ENCODE results near the gene GFAP.

Gene GFAP

GRCh38 chr17:44930667-44931066 lies 15.4 kb upstream of the GFAP start:
- ATAC-seq: no peak
- TF ChIP-seq PPARA (CRISPR knock-in tag; IDR thresholded peaks at IDR 0.05; ENCODE audit: borderline replicate concordance): no peak
- TF ChIP-seq, protein P1, sequence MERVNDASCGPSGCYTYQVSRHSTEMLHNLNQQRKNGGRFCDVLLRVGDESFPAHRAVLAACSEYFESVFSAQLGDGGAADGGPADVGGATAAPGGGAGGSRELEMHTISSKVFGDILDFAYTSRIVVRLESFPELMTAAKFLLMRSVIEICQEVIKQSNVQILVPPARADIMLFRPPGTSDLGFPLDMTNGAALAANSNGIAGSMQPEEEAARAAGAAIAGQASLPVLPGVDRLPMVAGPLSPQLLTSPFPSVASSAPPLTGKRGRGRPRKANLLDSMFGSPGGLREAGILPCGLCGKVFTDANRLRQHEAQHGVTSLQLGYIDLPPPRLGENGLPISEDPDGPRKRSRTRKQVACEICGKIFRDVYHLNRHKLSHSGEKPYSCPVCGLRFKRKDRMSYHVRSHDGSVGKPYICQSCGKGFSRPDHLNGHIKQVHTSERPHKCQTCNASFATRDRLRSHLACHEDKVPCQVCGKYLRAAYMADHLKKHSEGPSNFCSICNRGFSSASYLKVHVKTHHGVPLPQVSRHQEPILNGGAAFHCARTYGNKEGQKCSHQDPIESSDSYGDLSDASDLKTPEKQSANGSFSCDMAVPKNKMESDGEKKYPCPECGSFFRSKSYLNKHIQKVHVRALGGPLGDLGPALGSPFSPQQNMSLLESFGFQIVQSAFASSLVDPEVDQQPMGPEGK (CRISPR knock-in tag; IDR thresholded peaks at IDR 0.05; ENCODE audit: borderline replicate concordance): no peak
- TF ChIP-seq, protein P2, sequence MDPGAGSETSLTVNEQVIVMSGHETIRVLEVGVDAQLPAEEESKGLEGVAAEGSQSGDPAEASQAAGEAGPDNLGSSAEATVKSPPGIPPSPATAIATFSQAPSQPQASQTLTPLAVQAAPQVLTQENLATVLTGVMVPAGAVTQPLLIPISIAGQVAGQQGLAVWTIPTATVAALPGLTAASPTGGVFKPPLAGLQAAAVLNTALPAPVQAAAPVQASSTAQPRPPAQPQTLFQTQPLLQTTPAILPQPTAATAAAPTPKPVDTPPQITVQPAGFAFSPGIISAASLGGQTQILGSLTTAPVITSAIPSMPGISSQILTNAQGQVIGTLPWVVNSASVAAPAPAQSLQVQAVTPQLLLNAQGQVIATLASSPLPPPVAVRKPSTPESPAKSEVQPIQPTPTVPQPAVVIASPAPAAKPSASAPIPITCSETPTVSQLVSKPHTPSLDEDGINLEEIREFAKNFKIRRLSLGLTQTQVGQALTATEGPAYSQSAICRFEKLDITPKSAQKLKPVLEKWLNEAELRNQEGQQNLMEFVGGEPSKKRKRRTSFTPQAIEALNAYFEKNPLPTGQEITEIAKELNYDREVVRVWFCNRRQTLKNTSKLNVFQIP (CRISPR knock-in tag; IDR thresholded peaks at IDR 0.05; ENCODE audit: borderline replicate concordance, low read depth): no peak
- no peak for TF ChIP-seq TOX (CRISPR knock-in tag; IDR thresholded peaks at IDR 0.05; ENCODE audit: borderline replicate concordance)
- no peak for TF ChIP-seq TSHZ2 (CRISPR knock-in tag; IDR thresholded peaks at IDR 0.05)
- TF ChIP-seq TCF4 (CRISPR knock-in tag; IDR thresholded peaks at IDR 0.05; ENCODE audit: borderline replicate concordance): no peak
- no peak for TF ChIP-seq SNAI2 (CRISPR knock-in tag; IDR thresholded peaks at IDR 0.05)
- TF ChIP-seq ESRRG (CRISPR knock-in tag; IDR thresholded peaks at IDR 0.05): no peak
- TF ChIP-seq ISL1 (CRISPR knock-in tag; IDR thresholded peaks at IDR 0.05): no peak
- no peak for TF ChIP-seq CSDC2 (CRISPR knock-in tag; IDR thresholded peaks at IDR 0.05)

DNA sequence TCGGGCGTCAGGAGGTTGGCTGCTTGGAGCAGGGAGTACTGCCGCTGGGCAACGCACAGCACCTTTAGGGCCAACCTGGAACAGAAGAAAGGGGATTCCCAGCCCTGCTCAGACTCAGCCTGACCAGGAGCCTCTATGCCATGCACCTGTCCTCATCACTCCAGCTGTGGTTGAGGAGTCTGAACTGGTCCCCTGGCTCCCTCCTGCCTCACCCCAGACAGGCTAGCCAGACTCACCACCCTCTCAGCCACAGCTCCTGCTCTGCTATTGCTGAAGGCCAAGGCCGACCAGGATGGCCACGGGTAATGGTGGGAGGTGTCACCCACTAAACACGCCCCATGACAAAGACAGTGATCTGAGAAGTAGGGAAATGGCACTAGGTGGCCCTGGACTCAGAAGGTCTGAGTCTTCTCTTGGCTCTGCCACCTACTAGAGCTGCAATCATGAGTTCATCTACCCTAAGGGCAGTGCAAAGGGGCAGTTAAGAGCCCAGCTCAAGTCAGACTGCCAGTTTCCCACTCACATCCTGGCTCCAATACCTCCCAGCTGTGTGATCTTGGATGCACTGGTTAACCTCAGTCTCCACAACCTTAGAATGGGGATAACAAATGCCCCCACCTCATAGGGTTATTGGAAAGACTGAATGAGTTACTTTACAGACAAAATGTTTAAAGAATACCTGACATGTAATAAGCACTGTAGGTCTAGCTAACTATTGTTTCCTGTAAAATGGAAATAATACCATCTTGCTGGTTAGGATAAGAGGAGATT lies 13.8 kb upstream of the GFAP start:
- TF ChIP-seq, protein P3, sequence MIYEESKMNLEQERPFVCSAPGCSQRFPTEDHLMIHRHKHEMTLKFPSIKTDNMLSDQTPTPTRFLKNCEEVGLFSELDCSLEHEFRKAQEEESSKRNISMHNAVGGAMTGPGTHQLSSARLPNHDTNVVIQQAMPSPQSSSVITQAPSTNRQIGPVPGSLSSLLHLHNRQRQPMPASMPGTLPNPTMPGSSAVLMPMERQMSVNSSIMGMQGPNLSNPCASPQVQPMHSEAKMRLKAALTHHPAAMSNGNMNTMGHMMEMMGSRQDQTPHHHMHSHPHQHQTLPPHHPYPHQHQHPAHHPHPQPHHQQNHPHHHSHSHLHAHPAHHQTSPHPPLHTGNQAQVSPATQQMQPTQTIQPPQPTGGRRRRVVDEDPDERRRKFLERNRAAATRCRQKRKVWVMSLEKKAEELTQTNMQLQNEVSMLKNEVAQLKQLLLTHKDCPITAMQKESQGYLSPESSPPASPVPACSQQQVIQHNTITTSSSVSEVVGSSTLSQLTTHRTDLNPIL (CRISPR knock-in tag; IDR thresholded peaks at IDR 0.05; ENCODE audit: low read depth): no peak
- TF ChIP-seq ESRRG (CRISPR knock-in tag; IDR thresholded peaks at IDR 0.05) (no peak), RARB (CRISPR knock-in tag; IDR thresholded peaks at IDR 0.05) (no peak), PPARA (CRISPR knock-in tag; IDR thresholded peaks at IDR 0.05; ENCODE audit: borderline replicate concordance) (no peak), TOX (CRISPR knock-in tag; IDR thresholded peaks at IDR 0.05; ENCODE audit: borderline replicate concordance) (no peak), ZNF70 (CRISPR knock-in tag; IDR thresholded peaks at IDR 0.05) (no peak), ARNTL (CRISPR knock-in tag; IDR thresholded peaks at IDR 0.05; ENCODE audit: borderline replicate concordance, low read depth) (no peak), TSHZ2 (CRISPR knock-in tag; IDR thresholded peaks at IDR 0.05) (no peak), SNAI2 (CRISPR knock-in tag; IDR thresholded peaks at IDR 0.05) (no peak), ZFP3 (CRISPR knock-in tag; IDR thresholded peaks at IDR 0.05) (no peak), CSDC2 (CRISPR knock-in tag; IDR thresholded peaks at IDR 0.05) (no peak), TCF4 (CRISPR knock-in tag; IDR thresholded peaks at IDR 0.05; ENCODE audit: borderline replicate concordance) (no peak), OSR1 (CRISPR knock-in tag; IDR thresholded peaks at IDR 0.05) (no peak), ZNF565 (CRISPR knock-in tag; conservative IDR thresholded peaks at IDR 0.05; ENCODE audit: low read depth) (no peak), ISL1 (CRISPR knock-in tag; IDR thresholded peaks at IDR 0.05) (no peak), GLIS3 (CRISPR knock-in tag; IDR thresholded peaks at IDR 0.05) (no peak)
- TF ChIP-seq, protein P2 (CRISPR knock-in tag; IDR thresholded peaks at IDR 0.05; ENCODE audit: borderline replicate concordance, low read depth): no peak
- no peak for ATAC-seq
